HUES6 (cell line): ENCODE data around the gene ZNF81.

Source experiments
- H3K27ac ChIP-seq: 2 replicates; pipeline ENCODE4 v1.7.0; 2013; ENCODE audit warnings: low read depth, mild to moderate bottlenecking, low read length, inconsistent platforms
- H3K27me3 ChIP-seq: 2 replicates; pipeline ENCODE4 v1.6.1; 2013; ENCODE audit warnings: low read length; ENCODE audit not compliant: control insufficient read depth, insufficient read depth
- H3K36me3 ChIP-seq: 2 replicates; pipeline ENCODE4 v1.6.1; 2013; ENCODE audit warnings: low read length; ENCODE audit not compliant: control insufficient read depth, insufficient read depth
- H3K4me1 ChIP-seq: 2 replicates; pipeline ENCODE4 v1.6.1; 2013; ENCODE audit warnings: low read length; ENCODE audit not compliant: control insufficient read depth, insufficient read depth
- H3K4me3 ChIP-seq: 2 replicates; pipeline ENCODE4 v1.5.1; 2013; ENCODE audit warnings: low read depth, low read length
- H3K9ac ChIP-seq: one replicate; pipeline ENCODE4 v1.6.1; 2013; ENCODE audit warnings: mild to moderate bottlenecking, low read length
- H3K9me3 ChIP-seq: 2 replicates; pipeline ENCODE4 v1.6.1; 2013; ENCODE audit warnings: low read depth, low read length; ENCODE audit not compliant: control insufficient read depth, insufficient read depth

Gene ZNF81

DNA sequence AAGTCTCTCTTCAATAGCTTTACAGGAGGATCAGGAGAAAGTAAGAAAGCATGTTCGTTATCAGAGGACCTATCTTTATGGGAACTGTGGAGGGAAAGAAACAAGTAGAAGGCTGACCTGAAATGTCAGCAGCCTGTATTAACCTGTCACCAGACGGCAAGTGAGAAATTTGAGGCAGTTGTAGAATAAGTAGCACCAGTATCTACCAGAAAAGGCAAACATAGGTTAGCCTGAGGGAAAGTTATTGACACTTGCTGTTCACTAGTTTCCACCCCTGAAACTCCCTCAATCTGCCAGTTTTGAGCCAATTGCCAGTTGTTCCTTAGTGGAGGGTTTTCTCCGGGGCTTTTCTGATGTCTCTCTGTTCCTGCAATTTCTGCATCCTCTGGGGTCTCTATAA, 36.4 kb downstream of the ZNF81 start:
- H3K27me3 ChIP-seq = no peaks in the 10 kb centered on the region
- no peak overlapping the region for H3K27ac ChIP-seq
- H3K9me3 ChIP-seq = peaks cover 72% of the 10 kb centered on the region
- H3K4me3 ChIP-seq = no peak overlapping the region
- H3K9ac ChIP-seq = no peak overlapping the region
- H3K4me1 ChIP-seq = no peaks in the 10 kb centered on the region
- peaks cover 29% of the 10 kb centered on the region for H3K36me3 ChIP-seq

DNA sequence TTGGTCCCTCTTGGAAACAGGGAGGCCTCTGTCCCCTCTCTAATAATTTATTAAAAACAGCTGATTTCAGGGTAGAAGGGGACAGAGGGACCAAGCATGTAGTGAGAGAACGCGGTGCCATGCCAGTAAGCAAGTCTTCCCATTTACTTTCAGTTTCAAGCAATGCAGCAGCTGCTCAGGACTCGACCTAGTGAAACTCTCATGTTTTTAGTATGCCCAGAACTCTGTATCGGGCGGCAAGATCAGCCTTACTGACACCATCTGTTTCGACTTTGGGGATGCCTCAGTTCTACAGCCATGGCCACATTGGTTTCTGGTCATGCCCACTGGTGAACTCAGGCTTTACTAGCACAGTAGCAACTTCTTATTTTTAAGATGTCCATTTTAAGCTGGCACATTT, 40.6 kb downstream of the ZNF81 start:
- Histone ChIP-seq H3K9ac (no peak overlapping the region), H3K9me3 (peaks cover 82% of the 10 kb centered on the region), H3K4me1 (no peaks in the 10 kb centered on the region), H3K36me3 (peaks cover 29% of the 10 kb centered on the region), H3K27me3 (no peaks in the 10 kb centered on the region), H3K4me3 (no peak overlapping the region), H3K27ac (no peak overlapping the region)

DNA sequence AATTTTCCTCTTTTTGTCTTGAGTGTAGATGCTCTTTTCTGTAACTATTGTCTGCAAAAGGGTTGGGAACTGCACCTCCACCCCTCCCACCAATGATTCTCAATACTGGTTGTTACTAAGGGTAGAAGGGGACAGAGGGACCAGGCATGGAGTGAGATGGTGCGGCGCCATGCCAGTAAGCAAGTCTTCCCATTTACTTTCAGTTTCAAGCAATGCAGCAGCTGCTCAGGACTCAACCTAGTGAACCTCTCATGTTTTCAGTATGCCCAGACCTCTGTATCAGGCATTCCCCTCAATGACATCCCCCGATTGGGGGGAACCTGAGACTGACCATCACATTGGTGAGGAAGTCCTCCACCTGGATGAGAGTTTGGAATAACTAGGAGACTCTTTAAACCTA, 41.5 kb downstream of the ZNF81 start:
- Histone ChIP-seq H3K4me3 (no peak overlapping the region), H3K9me3 (peaks cover 74% of the 10 kb centered on the region), H3K4me1 (no peaks in the 10 kb centered on the region), H3K27ac (no peak overlapping the region), H3K27me3 (no peaks in the 10 kb centered on the region), H3K9ac (no peak overlapping the region), H3K36me3 (peaks cover 24% of the 10 kb centered on the region)

DNA sequence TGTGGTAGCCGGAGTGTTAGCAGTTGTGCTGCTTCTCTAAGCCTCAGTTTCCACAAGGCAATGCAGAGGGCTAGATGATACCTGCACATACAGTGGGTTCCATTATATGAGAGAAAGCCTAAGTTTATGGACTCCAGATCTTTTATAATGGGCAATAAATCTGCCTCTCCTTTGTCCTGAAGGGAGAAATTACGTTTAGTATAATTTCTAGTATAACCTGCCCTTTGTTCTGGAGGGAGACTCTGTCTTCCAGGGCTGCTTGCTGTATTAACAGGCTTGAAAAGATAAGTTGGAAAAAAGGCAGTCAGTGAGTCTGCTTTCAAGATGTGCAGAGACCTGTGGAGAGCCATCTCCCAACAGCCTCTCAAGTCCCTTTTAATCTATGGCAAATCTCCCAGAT, 42.8 kb downstream of the ZNF81 start:
- no peaks in the 10 kb centered on the region for H3K4me1 ChIP-seq
- H3K9ac ChIP-seq = no peak overlapping the region
- no peak overlapping the region for H3K27ac ChIP-seq
- peaks cover 17% of the 10 kb centered on the region for H3K36me3 ChIP-seq
- H3K9me3 ChIP-seq = peaks cover 66% of the 10 kb centered on the region
- H3K4me3 ChIP-seq = no peak overlapping the region
- no peaks in the 10 kb centered on the region for H3K27me3 ChIP-seq

DNA sequence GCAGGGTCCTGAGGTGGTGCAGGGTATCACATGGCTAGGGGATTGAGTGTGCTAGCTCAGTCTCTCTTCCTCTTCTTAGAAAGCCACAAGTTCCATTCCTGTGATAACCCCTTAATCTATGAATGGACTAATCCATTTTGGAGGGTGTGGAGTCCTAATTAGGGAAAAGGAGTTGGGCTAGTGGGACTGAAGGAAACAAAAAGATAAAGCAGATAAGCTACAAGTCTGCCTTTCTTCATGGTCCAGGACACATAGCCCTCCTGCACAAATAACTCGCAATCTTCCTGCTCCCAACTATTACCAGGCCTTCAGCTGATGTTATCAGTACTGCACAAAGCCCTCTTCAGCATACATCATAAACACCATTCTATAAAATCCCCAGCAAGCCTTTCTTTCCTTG, 44.2 kb downstream of the ZNF81 start:
- peaks cover 13% of the 10 kb centered on the region for H3K36me3 ChIP-seq
- peaks cover 53% of the 10 kb centered on the region for H3K9me3 ChIP-seq
- no peak overlapping the region for H3K4me3 ChIP-seq
- no peak overlapping the region for H3K9ac ChIP-seq
- no peaks in the 10 kb centered on the region for H3K4me1 ChIP-seq
- no peak overlapping the region for H3K27ac ChIP-seq
- H3K27me3 ChIP-seq = no peaks in the 10 kb centered on the region

DNA sequence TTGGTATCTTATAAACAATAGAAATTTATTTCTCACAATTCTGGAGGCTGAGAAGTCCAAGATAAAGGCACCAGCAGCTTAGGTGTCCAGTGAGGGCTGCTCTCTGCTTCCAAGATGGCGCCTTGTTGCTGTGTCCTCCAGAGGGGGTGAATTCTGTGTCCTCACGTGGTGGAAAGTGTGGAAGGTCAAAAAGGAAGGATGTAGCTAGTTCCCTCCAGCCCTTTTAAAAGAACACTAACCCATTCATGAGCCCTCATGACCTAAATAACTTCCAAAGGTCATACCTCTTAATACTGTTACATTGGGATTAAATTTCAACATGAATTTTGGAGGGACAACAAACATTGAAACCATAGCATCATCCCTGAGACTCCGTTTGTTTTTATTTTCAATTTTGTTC, 48.8 kb downstream of the ZNF81 start:
- H3K27me3 ChIP-seq = no peaks in the 10 kb centered on the region
- no peak overlapping the region for H3K4me3 ChIP-seq
- H3K36me3 ChIP-seq = peaks cover 13% of the 10 kb centered on the region; the same call in 1 of the 2 replicates
- peaks cover 19% of the 10 kb centered on the region for H3K9me3 ChIP-seq
- H3K9ac ChIP-seq = no peak overlapping the region
- no peak overlapping the region for H3K27ac ChIP-seq
- H3K4me1 ChIP-seq = no peaks in the 10 kb centered on the region

DNA sequence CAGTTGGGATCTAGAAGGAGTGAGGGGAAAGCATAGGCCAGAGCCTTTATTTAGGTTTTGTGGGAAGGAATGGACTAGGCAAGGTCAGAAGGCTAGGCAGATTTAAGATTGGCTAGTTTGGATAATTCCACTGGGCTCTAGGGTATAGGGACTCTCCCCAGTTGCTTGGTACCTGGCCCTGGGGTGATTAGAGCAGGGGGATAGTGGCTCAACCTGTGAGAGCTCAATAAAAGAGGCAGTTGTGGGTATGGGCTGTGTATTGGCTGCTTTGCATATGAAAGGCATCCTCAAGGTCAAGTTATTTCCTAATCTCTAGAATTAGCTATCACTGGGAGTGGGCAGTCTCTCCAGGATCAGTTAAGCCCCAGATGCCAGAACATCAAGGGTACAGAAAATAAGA, 61.3 kb downstream of the ZNF81 start:
- H3K9ac ChIP-seq = no peak overlapping the region
- H3K36me3 ChIP-seq = no peaks in the 10 kb centered on the region
- H3K27ac ChIP-seq = no peak overlapping the region
- H3K9me3 ChIP-seq = peaks cover 10% of the 10 kb centered on the region
- H3K4me3 ChIP-seq = no peak overlapping the region
- no peaks in the 10 kb centered on the region for H3K27me3 ChIP-seq
- no peaks in the 10 kb centered on the region for H3K4me1 ChIP-seq

DNA sequence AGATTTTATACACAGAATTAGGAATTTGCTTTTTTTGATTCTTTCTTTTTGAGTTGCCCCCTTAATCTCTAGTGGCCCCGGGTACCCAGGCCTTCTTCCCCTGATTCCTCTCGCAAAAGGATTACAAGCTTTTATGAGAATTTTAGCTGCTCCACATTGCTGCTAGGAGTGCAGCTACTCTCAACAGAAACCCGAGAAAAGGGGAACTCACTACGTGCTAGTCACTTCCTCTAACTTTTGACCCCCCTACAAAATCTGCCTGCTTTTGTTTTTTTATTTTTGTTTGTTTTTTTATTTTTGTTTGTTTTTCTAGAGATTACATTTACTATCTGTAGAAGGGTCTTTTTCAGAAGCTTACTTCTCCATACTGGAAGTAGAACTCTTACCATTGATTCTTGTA, 64.1 kb downstream of the ZNF81 start:
- no peak overlapping the region for H3K27ac ChIP-seq
- H3K27me3 ChIP-seq = no peaks in the 10 kb centered on the region
- H3K9ac ChIP-seq = no peak overlapping the region
- H3K4me3 ChIP-seq = no peak overlapping the region
- H3K36me3 ChIP-seq = no peaks in the 10 kb centered on the region
- peaks cover 3% of the 10 kb centered on the region for H3K9me3 ChIP-seq
- no peaks in the 10 kb centered on the region for H3K4me1 ChIP-seq

DNA sequence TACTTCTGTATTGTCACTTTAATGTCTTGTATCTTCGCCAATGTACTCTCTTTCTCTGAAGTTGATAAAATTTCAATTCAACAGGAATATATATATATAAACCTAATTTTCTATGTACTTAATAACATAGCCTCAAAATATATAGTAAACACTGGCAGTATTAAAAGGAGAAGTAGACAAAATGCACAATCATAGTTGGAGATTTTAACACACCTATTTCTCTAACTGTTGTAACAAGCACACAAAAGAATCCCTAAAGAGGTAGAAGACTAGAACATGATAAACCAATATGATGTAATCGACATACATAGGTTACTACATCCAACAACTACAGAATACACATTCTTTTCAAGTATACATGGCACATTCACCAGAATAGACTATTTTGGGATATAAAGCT, 65.5 kb downstream of the ZNF81 start:
- Histone ChIP-seq H3K9me3 (peaks cover 3% of the 10 kb centered on the region), H3K27ac (no peak overlapping the region), H3K36me3 (no peaks in the 10 kb centered on the region), H3K9ac (no peak overlapping the region), H3K4me1 (no peaks in the 10 kb centered on the region), H3K27me3 (no peaks in the 10 kb centered on the region), H3K4me3 (no peak overlapping the region)

DNA sequence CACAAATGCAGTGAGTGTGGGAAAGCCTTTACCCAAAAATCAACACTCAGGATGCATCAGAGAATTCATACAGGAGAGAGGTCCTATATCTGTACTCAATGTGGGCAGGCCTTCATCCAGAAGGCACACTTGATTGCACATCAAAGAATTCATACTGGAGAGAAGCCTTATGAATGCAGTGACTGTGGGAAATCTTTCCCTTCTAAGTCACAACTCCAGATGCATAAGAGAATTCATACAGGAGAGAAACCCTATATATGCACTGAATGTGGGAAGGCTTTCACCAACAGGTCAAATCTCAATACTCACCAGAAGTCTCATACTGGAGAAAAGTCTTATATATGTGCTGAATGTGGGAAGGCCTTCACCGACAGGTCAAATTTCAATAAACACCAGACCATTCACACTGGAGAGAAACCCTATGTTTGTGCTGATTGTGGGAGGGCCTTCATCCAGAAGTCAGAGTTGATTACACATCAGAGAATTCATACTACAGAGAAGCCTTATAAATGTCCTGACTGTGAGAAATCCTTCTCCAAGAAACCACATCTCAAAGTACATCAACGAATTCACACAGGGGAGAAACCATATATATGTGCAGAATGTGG, 79.3 kb downstream of the ZNF81 start:
- Histone ChIP-seq H3K4me1 (no peaks in the 10 kb centered on the region), H3K4me3 (no peak overlapping the region), H3K9ac (no peak overlapping the region), H3K27me3 (no peaks in the 10 kb centered on the region), H3K27ac (no peak overlapping the region), H3K36me3 (peaks cover 10% of the 10 kb centered on the region; the same call in 1 of the 2 replicates), H3K9me3 (peaks cover 59% of the 10 kb centered on the region)

DNA sequence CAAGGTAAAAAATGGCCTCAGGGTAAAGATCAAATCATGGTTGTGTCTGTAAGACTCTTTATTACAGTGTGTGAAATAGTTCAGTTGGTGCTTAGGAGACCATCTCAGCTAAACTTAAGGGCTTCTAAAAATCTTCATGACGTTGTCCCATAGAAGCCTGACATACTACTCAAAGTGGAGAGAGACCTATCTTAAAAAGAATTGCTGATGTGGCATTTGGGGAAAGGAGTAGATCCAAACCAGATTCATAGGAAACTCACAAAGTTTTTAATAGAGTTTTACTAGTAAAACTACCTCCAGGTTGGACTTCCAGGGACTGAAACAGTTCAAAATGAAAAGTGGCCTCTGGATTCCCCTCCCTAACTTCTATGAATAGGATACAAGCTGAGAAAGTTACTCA, 81.6 kb downstream of the ZNF81 start:
- Histone ChIP-seq H3K4me1 (no peaks in the 10 kb centered on the region), H3K9ac (no peak overlapping the region), H3K4me3 (no peak overlapping the region), H3K27ac (no peak overlapping the region), H3K36me3 (peaks cover 10% of the 10 kb centered on the region; the same call in 1 of the 2 replicates), H3K27me3 (no peaks in the 10 kb centered on the region), H3K9me3 (peaks cover 61% of the 10 kb centered on the region)

DNA sequence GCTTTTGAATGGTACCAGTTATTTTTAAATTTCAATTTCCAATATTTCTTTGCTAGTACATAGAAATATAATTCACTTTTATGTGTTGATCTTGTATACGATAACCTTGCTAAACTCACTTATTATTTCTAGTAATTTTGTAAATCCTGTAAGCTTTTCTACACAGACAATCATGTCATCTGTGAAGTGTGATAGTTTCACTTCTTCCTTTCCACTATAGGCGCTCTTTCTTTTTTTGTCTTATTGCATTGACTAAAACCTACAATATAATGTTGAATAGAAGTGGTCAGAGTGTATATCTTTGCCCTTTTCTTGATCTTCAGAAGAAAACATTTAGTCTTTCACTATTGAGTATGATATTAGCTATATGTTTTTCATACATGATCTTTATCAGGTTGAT, 90.5 kb downstream of the ZNF81 start:
- Histone ChIP-seq H3K36me3 (no peaks in the 10 kb centered on the region), H3K9ac (no peak overlapping the region), H3K4me3 (no peak overlapping the region), H3K27ac (no peak overlapping the region), H3K27me3 (no peaks in the 10 kb centered on the region), H3K9me3 (peaks cover 11% of the 10 kb centered on the region; the same call in 1 of the 2 replicates), H3K4me1 (no peaks in the 10 kb centered on the region)
